ENCODE results near the gene NGB.
A peak's percentile ranks its signal among the peaks of the same experiment; 100 is the strongest.

NGB gene

DNA sequence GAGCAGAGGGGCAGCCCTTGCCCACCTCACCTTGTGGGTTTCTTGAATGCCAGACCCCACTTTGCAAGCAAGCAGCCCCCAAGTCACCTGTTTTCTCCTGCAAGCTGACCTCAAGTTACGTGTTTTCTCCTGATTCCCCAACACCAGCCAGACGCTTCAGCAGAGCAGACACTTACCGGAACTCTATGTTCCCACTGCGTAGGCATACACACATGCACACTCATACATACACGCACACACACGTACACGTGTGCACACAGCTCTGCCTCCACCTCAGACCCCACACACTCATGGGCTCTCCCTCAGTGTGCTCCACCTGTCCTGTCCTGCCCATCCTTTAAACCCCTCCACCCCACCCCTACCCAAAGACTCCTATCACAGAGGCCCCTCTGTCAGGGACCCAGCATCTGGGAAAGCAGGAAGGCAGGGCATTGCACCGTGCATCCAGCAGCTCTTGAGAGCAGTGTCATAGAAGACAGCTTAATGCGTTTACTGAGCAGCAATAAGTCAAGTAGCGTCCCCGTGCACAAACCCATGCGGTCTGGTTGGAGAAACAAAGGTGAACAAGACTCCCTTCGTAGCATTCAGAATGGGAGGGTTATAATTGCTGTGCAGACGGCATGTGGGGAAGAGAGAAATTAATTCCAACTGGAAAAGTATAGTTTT is 45.0 kb downstream of the NGB start:
- no peak for DNase-seq

DNA sequence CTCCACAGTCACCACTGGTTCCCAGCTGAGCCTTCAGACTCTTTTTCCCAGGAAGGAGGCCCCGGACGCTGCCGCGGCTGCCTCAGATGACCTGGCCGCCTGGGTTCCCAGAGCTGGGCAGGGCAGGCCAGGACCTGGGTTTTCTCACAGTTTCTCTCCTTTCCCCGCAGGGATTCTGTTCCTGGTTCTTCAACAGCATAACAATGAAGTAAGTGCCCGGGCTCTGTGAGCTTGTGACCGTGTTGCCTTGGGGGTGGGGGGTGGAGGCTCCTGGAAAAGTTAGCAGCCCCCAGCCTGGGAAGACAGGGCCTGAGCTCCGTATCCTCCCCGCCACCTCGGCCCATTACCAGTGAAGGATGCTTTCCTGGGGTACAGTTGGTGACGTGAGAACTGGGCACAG is 45.8 kb downstream of the NGB start:
- DNase-seq = no peak

DNA sequence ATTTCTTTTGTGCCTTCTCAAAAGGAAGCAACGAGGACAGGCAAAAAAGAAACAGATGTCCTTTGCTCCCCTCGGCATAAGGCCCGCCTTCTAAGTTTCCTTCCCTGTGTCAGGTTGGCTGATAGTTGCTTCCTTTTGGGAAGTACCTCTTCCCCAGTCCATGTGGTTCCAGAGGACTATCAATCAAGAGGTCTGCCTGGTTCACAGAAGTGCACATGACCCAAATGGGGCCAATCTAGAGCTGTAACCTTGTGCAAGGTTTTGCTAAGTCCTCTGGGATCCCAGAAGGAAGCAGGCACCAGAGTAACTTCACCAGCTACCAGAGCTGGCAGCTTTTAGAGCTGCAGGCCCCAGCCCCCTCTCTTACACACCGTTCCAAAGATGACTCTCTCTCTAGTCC is 46.8 kb downstream of the NGB start:
- DNase-seq = no peak

DNA sequence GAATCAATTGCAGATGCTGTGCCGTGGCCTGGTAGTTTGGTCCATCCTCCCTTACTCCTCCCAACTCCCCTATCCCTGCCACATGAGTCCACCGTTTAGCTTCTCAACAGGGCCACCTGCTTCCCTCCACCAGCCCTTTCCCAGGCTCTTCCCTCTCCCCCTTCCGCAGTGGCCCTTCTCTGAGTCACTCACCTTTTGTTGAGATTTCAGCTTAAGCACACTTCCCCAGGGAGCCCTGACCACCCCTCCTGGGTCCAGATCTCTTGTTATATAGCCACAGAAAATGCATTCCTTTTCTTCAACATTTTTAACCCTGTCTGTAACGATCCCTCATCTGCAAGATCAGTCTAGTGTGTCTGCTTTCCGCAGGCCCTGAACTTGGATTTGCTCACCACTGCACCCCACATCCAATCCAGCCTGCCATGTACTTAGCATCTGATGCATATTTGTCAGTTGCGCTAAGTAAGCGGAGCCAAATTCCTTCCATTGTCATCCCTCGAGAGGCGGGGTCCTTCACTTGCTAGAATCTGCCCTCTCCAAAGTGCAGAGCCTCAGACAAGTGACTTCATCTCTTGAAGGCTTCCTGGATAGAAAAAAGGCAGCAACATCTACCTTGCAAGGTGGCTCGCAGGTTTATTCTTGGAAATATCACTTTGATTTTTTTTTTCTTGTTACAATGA is 48.3 kb downstream of the NGB start:
- no peak for DNase-seq

DNA sequence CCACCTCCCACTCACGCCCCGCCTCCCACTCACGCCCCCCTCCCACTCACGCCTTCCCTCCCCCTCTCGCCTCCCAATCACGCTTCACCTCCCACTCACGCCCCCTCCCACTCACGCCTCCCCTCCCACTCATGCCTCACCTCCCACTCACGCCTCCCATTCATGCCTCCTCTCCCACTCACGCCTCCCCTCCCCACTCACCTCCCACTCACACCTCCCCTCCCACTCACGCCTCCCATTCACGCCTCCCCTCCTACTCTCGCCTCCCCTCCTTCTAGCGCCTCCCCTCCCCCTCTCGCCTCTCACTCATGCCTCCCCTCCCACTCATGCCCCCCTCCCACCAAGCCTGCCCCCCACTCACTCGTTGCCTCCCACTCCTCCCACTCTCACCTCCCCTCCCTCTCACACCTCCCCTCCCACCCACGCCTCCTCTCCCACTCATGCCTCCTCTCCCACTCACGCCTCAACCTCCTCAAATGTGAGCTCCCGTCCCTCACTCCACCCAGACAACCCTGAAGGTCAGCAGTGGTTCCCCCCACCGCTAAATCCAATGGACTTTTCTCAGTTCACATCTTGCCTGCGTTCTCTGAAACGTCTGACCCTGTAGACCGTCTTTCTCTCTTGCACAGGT is 49.6 kb downstream of the NGB start:
- no peak for DNase-seq

DNA sequence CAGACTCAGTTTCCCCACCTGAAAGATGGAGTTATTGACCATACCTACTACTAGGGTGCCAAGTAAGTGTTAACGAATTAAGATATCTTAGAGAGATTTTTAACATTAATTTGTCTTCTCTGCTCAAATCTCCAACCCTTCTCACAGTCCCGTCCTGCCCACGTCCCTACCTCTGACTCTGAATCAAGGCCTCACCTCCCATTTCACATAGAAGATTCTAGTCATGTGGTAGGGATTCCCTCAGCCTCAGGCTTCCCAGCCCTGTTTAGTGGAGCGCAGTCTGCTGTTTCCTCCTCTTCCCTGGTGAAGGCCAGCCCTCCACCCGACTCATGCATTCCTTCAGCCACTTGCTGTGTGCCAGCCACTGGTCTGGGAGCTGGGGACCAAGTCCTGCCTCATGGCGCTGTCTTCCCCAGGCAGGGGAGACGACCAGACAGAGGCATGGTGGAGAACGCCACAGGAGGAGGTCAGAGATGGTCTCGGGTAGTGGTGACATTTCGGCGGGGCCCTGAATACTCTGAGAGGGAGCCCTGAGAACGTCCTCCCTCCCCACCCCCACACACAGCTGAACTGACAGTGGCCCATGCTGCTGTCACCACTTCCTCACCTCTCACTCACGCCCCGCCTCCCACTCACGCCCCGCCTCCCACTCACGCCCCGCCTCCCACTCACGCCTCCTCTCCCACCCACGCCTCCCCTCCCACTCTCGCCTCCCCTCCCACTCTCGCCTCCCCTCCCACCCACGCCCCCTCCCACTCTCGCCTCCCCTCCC is 50.6 kb downstream of the NGB start:
- no peak for DNase-seq

DNA sequence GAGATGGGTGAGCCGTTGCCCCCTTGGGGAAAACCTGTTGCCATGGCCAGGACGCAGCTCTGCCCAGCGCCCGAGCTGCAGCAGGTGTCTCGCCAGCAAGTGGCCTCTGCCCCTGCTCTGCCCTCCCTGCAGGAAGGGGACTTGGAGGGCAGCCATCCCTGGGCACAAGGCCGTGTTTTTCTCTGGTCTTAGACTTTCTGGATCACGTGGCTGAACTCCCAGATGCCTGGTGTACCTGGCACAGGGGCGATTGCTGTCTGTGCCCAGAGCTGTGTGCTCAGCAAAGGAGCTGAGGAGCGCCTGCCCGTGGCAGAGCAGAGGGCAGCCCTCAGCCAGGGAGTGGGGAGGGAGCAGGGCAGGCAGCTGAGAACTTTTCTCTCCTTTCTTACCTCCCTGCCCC is 51.4 kb downstream of the NGB start:
- DNase-seq = peak; percentile 79

DNA sequence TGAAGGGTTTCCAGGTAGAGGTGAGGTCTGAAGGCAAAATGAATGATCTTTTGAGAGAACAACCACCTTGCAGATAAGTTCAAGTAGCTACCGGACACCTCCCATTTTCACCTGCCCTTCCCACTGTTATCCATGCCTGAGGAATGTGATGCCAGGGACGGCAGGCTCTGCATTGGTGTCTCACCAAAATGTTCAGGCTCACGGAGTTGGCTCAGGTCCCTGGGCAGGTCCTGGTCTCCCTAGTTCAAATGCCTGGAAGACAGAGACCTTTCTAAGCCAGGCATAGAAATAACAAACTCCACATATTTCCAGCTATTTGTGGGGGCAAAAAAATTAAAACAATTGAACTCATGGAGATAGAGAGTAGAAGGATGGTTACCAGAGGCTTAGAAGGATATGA is 53.5 kb downstream of the NGB start:
- no peak for DNase-seq
